Loucy (cell line): ENCODE measurements around the gene CPEB2.

Experiments
- H2AFZ ChIP-seq: fragments of 200-600 bp; sonication (generic); 2 replicates; pipeline ENCODE4 v1.6.0; 2016; ENCODE audit warnings: antibody characterized with exemption, mild to moderate bottlenecking, low read length, moderate library complexity
- H3F3A ChIP-seq: fragments of 200-600 bp; 2 replicates; pipeline ENCODE4 v1.6.0; 2016; ENCODE audit warnings: antibody characterized with exemption, low read depth, mild to moderate bottlenecking
- H3K27me3 ChIP-seq: fragments of 200-600 bp; sonication (generic); 2 replicates; pipeline ENCODE4 v1.6.1; 2014; ENCODE audit warnings: low read length, mild to moderate bottlenecking; ENCODE audit not compliant: insufficient read depth, poor library complexity, severe bottlenecking
- H3K36me3 ChIP-seq: fragments of 200-600 bp; sonication (generic); 2 replicates; pipeline ENCODE4 v1.6.1; 2016; ENCODE audit warnings: low read length; ENCODE audit not compliant: insufficient read depth
- H3K4me1 ChIP-seq: fragments of 200-600 bp; sonication (generic); 2 replicates; pipeline ENCODE4 v1.5.1; 2014; ENCODE audit warnings: low read length, mild to moderate bottlenecking; ENCODE audit not compliant: insufficient read depth, poor library complexity, severe bottlenecking
- H3K4me2 ChIP-seq: fragments of 200-600 bp; sonication (generic); 2 replicates; pipeline ENCODE4 v1.6.0; 2014; ENCODE audit warnings: antibody characterized with exemption, low read length, low read depth, mild to moderate bottlenecking; ENCODE audit not compliant: poor library complexity, severe bottlenecking
- H3K4me3 ChIP-seq: fragments of 200-600 bp; sonication (generic); 2 replicates; pipeline ENCODE4 v1.5.1; 2014; ENCODE audit warnings: low read length, mild to moderate bottlenecking, mixed read lengths; ENCODE audit not compliant: poor library complexity, severe bottlenecking
- H3K79me2 ChIP-seq: fragments of 200-600 bp; sonication (generic); 2 replicates; pipeline ENCODE4 v1.6.1; 2014; ENCODE audit warnings: low read length; ENCODE audit not compliant: insufficient read depth
- H3K9ac ChIP-seq: fragments of 200-600 bp; sonication (generic); 2 replicates; pipeline ENCODE4 v1.6.0; 2014; ENCODE audit warnings: mild to moderate bottlenecking, low read depth, low read length, moderate library complexity; ENCODE audit not compliant: poor library complexity, severe bottlenecking
- H3K9me2 ChIP-seq: fragments of 200-600 bp; sonication (generic); replicated peaks from 2 replicates; pipeline ENCODE4 v1.6.1; 2016; ENCODE audit warnings: low read depth, low read length, mixed read lengths
- H3K9me3 ChIP-seq: fragments of 200-600 bp; sonication (generic); 2 replicates; pipeline ENCODE4 v1.6.1; 2014; ENCODE audit warnings: mild to moderate bottlenecking, antibody characterized with exemption, low read length, low read depth; ENCODE audit not compliant: insufficient read depth
- H4K20me1 ChIP-seq: fragments of 200-600 bp; sonication (generic); 2 replicates; pipeline ENCODE4 v1.6.0; 2014; ENCODE audit warnings: antibody characterized with exemption, low read length, mild to moderate bottlenecking; ENCODE audit not compliant: insufficient read depth, poor library complexity, severe bottlenecking
- CTCF ChIP-seq: fragments of 200-600 bp; sonication (generic); conservative IDR thresholded peaks from 2 replicates; pipeline ENCODE4 v1.5.1; 2014; ENCODE audit warnings: mild to moderate bottlenecking, antibody characterized with exemption, low read length
- EZH2phosphoT487 ChIP-seq: fragments of 200-600 bp; IDR thresholded peaks from 2 replicates; pipeline ENCODE4 v1.6.1; 2018; ENCODE audit warnings: antibody characterized with exemption, mild to moderate bottlenecking, moderate library complexity, borderline replicate concordance

CPEB2 gene

GRCh38 chr4:14987054-14987453 lies 15.2 kb upstream of the CPEB2 start:
- Histone ChIP-seq H3K36me3 (no peaks in the 10 kb centered on the region), H3K79me2 (no peaks in the 10 kb centered on the region), H3K9me3 (no peaks in the 10 kb centered on the region), H3K4me2 (no peak overlapping the region), H3F3A (no peaks in the 10 kb centered on the region), H3K9me2 (no peaks in the 10 kb centered on the region), H4K20me1 (no peaks in the 10 kb centered on the region), H3K4me3 (no peak overlapping the region), H3K4me1 (no peaks in the 10 kb centered on the region), H2AFZ (no peak overlapping the region), H3K27me3 (no peaks in the 10 kb centered on the region), H3K9ac (no peak overlapping the region)
- TF ChIP-seq EZH2phosphoT487 = no peak
- no peak for TF ChIP-seq CTCF

- Histone ChIP-seq H3K9me3 (no peaks in the 10 kb centered on the region), H3K36me3 (no peaks in the 10 kb centered on the region), H3K4me2 (no peak overlapping the region), H3K9ac (no peak overlapping the region), H3K4me3 (no peak overlapping the region), H3K4me1 (no peaks in the 10 kb centered on the region), H2AFZ (no peak overlapping the region), H3K27me3 (no peaks in the 10 kb centered on the region), H3K9me2 (no peaks in the 10 kb centered on the region), H3K79me2 (no peaks in the 10 kb centered on the region), H3F3A (no peaks in the 10 kb centered on the region), H4K20me1 (no peaks in the 10 kb centered on the region)
- TF ChIP-seq CTCF (no peak), EZH2phosphoT487 (no peak)
These were observed 11.8 kb upstream of the CPEB2 start for GRCh38 chr4:14990484-14990883.

GRCh38 chr4:14994242-14994641 lies 8.0 kb upstream of the CPEB2 start:
- no peaks in the 10 kb centered on the region for H3K9me3 ChIP-seq
- H3K4me2 ChIP-seq = no peak overlapping the region
- no peak overlapping the region for H3K9ac ChIP-seq

More at GRCh38 chr4:14994242-14994641, 8.0 kb upstream of the CPEB2 start:
- H3F3A ChIP-seq = no peaks in the 10 kb centered on the region
- no peaks in the 10 kb centered on the region for H3K4me1 ChIP-seq
- H3K36me3 ChIP-seq = no peaks in the 10 kb centered on the region
- H4K20me1 ChIP-seq = no peaks in the 10 kb centered on the region
- H3K27me3 ChIP-seq = no peaks in the 10 kb centered on the region
- H3K9me2 ChIP-seq = no peaks in the 10 kb centered on the region
- H3K4me3 ChIP-seq = no peak overlapping the region
- TF ChIP-seq CTCF = no peak
- no peaks in the 10 kb centered on the region for H3K79me2 ChIP-seq
- no peak overlapping the region for H2AFZ ChIP-seq
